ENCODE measurements around the gene NRIP1. TPM values are rescaled to one million over a fixed set of nuclear protein-coding genes. Genes with fewer than 3 reads are reported as not detected.

NRIP1 gene
- total and polyA plus RNA-seq, 2 of the 13 experiments (the other 11 are each of a cell fraction or from before 2014, with no cell fraction given), result 21.0 to 69.0 TPM

DNA sequence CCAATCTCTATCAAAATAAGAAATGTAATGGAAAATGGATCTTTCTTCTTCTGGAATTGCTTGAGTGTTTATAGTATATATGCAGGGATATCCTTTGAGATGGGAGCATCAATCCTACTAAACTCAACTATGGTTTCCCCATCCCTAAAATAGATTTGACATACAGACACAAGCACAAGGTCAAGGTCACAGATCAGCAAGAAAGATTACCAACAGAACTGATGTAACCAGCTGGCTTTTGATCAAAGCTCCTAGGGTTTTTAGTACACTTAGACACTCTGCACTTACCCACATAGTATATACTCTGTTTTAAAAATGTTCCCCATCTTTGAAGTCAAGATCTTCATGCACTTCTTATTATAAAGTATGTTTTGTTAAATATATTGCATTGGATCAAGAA, 85.5 kb downstream of the NRIP1 start (continued):
- TF ChIP-seq HNF4A (CRISPR knock-in tag; IDR thresholded peaks at IDR 0.05), result peak; percentile 11; the same call in 1 of the 2 replicates

DNA sequence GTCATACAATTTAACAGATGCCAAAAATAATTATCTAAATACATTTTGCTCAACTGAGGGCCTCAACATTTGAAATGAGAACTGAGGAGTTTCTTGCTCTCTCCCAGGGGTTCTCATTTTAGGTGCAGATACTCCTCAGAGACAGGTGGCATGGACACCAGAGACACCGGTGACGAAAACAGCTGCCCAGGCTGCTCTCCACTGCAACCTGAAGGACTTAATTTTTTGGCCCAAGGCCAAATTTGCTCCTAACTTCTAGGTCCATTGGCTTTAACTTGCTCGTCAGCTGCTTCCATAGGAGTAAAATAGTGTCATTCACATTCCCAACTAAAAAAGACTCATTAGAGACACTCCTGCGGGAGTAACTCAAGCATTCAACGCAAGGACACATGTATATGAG, 87.0 kb downstream of the NRIP1 start:
- ATAC-seq, result no peak
- peaks cover 9% of the 10 kb centered on the region for H3K4me1 ChIP-seq (ENCODE audit: insufficient read depth, low read length)

More for the DNA sequence above, 87.0 kb downstream of the NRIP1 start:
- CTCF ChIA-PET (ENCODE audit: low intra/inter-chr PET ratio, low total read pairs), result no interaction called here
- Histone ChIP-seq H3K4me2 (ENCODE audit: low read depth, low read length) (no peak overlapping the region), H3K9ac (ENCODE audit: insufficient read depth, low read depth, low read length) (no peak overlapping the region), H4K20me1 (ENCODE audit: insufficient read depth, low read length) (peaks cover 39% of the 10 kb centered on the region), H2AFZ (ENCODE audit: low read length) (no peak overlapping the region), H3K9me3 (ENCODE audit: low read length) (no peaks in the 10 kb centered on the region), H3K27ac (ENCODE audit: extremely low read length, insufficient read depth, low read length) (no peak overlapping the region), H3K27me3 (ENCODE audit: control insufficient read depth in 1 of 2, insufficient read depth in 2 of 2, low read length in 2 of 2) (no peaks in the 10 kb centered on the region), H3K4me3 (replicated peaks in 1 of 3; ENCODE audit: insufficient read depth in 1 of 3, low read depth in 2 of 3, low read length in 3 of 3) (no peak overlapping the region), H3K79me2 (ENCODE audit: insufficient read depth, low read length) (peaks cover 90% of the 10 kb centered on the region), H3K36me3 (replicated peaks in 1 of 2; ENCODE audit: control insufficient read depth in 1 of 2, insufficient read depth in 2 of 2, low read length in 2 of 2) (peaks cover 3 to 38% of the 10 kb centered on the region in 2 experiments)
- intact Hi-C loops (cut with micrococcal nuclease; ENCODE audit: unreplicated experiment) (no loop called here), in situ Hi-C loops (cut with HindIII; ENCODE audit: extremely low pct_ligation_motif_present, low pct_unique_long_range_greater_than_20kb) (no loop called here)
- no TSS peak for BruUV-seq (replicated peaks)
- POLR2A ChIA-PET, result no interaction called here
- 98% methylated on average over 5 of the region's 5 CpGs for WGBS (ENCODE audit: low lambda C conversion rate)
- TF ChIP-seq RBM22 (optimal IDR thresholded peaks at IDR 0.05; ENCODE audit: low read length), result peak; percentile 78
- TF ChIP-seq, protein P1, sequence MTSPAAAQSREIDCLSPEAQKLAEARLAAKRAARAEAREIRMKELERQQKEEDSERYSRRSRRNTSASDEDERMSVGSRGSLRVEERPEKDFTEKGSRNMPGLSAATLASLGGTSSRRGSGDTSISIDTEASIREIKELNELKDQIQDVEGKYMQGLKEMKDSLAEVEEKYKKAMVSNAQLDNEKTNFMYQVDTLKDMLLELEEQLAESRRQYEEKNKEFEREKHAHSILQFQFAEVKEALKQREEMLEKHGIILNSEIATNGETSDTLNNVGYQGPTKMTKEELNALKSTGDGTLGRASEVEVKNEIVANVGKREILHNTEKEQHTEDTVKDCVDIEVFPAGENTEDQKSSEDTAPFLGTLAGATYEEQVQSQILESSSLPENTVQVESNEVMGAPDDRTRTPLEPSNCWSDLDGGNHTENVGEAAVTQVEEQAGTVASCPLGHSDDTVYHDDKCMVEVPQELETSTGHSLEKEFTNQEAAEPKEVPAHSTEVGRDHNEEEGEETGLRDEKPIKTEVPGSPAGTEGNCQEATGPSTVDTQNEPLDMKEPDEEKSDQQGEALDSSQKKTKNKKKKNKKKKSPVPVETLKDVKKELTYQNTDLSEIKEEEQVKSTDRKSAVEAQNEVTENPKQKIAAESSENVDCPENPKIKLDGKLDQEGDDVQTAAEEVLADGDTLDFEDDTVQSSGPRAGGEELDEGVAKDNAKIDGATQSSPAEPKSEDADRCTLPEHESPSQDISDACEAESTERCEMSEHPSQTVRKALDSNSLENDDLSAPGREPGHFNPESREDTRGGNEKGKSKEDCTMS (CRISPR knock-in tag; conservative IDR thresholded peaks at IDR 0.05), result no peak
- TF ChIP-seq EHMT2 (IDR thresholded peaks at IDR 0.05; ENCODE audit: borderline replicate concordance, low read depth, low read length), result no peak
- TF ChIP-seq, protein P2, sequence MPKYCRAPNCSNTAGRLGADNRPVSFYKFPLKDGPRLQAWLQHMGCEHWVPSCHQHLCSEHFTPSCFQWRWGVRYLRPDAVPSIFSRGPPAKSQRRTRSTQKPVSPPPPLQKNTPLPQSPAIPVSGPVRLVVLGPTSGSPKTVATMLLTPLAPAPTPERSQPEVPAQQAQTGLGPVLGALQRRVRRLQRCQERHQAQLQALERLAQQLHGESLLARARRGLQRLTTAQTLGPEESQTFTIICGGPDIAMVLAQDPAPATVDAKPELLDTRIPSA (CRISPR knock-in tag; IDR thresholded peaks at IDR 0.05; ENCODE audit: borderline replicate concordance), result no peak
- TF ChIP-seq CHD4 (IDR thresholded peaks at IDR 0.05; ENCODE audit: borderline replicate concordance, low read length), result no peak
- no peak for TF ChIP-seq ZNF160 (CRISPR knock-in tag; IDR thresholded peaks at IDR 0.05)
- TF ChIP-seq NFE2 (CRISPR knock-in tag; IDR thresholded peaks at IDR 0.05), result no peak
- TF ChIP-seq ZNF121 (CRISPR knock-in tag; IDR thresholded peaks at IDR 0.05), result no peak
- no peak for TF ChIP-seq DR1 (CRISPR knock-in tag; IDR thresholded peaks at IDR 0.05)
- DNase-seq (ENCODE audit: low spot score) (no peak), FAIRE-seq (no peak)

Data from HepG2 (cell line).